HT1080 (cell line): ENCODE results near the gene SUN5. TPM values are rescaled to one million over a fixed set of nuclear protein-coding genes. Genes with fewer than 3 reads are reported as not detected.

Source experiments
- DNase-seq: peaks from one replicate; pipeline ENCODE4 v3.0.0-alpha.2; 2015; ENCODE audit warnings: low read depth
- total RNA-seq: library from RNA; depleted of rRNA; stranded (reverse); fragments of >200 nt; shearing (Covaris generic); gene quantifications from 2 replicates; pipeline ENCODE4 v1.2.3, GENCODE V29; 2014

The SUN5 gene
- total RNA-seq, 1 experiment from 2014 or later = not detected

DNA sequence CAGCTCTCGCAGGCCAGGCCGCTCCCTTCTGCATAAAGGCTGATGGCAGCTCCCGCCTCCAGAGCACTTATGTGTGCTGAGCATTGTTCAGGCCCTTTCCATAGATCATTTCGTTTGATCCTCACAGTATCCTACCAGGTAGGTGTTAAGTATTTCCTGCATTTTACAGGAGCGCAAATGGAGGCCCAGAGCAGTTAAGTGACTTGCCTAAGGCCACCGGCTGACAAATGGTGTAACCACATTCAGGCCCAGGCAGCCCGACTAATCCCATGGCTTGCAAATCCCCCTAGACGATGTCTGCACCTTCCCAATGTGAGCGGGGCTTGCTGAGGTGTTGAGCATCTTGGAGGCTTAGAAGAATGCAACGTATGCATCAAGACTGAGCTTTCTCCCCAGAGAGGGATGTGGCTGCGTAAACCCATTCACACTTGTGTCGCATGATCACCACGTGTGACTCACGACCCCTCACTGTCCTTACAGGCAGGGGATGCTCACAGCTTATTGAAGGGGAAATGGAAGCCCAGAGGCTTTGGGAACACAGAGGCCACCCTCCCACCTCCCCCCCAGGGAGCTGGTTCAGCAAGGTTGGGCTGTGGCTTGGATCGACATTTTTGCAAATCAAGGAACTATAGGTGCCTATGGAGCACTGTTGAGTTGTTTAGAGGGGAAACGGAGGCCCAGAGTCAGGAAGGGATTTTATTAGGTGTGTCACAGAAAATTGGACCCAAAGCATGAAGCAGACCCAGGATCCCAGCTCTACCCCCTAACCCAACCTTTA is 10.3 kb upstream of the SUN5 start:
- DNase-seq = no peak

DNA sequence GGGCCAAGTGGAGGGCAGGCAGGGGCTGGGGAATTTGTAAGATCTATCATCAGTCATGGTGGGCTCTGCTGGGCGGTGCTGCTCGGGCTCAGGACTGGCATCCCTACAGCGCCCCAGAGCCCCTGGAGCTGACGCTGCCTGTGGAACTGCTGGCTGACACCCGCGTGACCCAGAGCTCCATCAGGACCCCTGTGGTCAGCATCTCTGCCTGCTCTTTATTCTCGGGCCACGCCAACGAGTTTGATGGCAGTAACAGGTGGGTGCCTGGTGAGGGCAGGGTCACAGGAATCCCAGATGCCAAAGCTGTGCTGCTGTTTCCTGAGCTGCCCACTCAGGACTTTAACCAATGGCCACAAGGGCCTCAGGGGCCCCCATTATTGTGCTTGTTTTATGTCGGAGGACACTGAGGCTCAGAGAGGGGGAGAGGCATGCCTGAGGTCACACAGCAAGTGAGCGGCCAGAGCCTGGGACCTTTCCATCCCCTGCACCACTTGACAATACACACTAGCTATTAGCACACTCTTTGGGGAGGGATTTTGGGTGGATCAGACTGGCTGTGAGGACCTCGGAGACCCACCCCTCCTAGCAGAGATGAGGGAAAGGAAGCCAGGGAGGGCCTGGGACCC is 9.6 kb upstream of the SUN5 start:
- DNase-seq = no peak

DNA sequence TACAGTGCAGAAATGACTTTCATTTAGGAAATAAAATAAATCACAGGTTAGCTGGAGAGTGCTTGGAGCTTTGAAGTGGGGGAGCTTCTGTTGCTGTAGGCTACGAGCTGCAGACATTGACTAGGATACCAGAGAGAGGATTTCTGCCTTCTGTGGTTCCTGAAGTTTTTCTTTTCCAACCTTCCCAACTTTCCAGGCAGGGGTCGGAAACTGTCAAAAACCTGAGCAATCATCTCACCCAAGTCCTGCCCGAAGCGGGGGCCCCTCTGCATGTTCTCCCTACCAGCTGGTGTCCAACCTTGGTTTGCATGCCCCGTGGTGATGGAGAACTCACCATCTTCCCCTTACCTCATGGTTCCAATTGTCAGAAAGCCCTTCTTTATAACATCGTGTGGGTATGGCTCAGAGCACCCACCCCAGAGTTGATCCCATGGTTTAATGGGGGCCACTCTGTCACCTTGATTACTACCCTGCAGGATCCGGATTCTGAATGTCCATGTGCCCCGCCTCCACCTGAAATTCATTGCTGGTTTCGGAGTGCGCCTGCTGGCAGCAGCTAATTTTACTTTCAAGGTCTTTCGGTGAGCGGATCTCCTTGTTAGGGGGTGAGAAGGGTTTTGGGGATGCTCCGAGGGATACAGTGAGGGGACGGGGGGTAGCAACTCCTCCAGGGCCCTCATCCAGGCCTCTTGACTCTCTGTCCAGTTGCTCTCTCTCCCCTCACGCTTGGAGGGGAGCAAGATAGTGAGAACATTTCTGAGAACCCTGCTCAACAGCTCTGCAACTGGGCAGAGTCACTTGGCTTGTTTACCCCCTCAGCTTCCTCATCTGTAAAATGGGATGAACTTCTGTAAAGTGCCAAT is 8.3 kb upstream of the SUN5 start:
- DNase-seq = no peak

DNA sequence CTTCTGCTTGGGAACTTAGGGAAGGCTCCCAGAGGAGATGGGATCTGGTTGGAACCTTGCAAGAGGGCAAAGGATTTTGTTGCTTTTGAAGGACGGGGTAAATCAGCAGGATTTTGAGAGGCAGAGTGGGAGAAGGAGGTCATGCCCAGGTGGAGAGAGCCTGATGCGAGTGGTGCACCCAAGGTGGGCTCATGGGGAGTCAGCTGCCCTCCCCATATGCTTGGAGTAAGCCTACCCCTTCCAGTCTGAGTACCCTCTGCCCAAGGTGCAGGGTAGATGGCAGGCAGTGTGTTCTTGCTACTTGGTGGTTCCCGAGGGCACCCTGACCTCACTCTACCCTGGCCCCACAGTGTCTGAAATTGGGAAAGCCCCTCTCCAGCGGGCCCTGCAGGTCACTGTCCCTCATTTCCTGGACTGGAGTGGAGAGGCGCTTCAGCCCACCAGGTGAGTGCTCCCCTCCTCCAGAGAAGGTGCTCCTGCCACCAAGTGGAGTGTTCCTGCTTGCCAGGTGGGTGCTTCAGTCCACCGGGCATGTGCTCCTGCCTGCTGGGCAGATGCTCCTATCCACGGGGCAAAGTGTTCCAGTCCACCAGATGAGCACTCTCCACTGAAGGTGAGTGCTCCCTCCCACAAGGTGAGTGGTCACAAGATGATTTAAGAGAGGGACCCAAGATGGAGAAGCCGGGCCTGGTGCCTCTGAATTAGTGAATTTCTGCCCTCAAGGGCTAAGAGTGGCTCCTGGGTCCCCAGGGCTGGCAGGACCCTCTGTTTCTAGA is 6.6 kb upstream of the SUN5 start:
- DNase-seq = no peak

DNA sequence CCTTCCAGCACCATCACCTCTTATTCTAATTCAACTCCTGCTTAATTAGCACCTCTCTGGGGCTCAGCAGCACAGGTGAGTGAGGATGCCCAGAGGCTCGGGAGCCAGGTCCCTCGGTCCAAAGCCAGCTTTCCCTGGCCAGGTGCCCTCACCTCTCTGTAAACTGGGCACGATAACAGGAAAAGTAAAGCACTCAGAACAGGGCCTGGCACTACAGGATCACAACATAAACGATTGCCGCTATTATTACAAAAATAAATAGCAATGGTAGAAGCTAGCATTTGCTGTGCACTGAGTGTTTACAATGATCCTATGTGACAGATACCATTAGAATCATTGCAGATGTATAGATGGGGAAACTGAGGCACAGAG is 5.9 kb upstream of the SUN5 start:
- no peak for DNase-seq

DNA sequence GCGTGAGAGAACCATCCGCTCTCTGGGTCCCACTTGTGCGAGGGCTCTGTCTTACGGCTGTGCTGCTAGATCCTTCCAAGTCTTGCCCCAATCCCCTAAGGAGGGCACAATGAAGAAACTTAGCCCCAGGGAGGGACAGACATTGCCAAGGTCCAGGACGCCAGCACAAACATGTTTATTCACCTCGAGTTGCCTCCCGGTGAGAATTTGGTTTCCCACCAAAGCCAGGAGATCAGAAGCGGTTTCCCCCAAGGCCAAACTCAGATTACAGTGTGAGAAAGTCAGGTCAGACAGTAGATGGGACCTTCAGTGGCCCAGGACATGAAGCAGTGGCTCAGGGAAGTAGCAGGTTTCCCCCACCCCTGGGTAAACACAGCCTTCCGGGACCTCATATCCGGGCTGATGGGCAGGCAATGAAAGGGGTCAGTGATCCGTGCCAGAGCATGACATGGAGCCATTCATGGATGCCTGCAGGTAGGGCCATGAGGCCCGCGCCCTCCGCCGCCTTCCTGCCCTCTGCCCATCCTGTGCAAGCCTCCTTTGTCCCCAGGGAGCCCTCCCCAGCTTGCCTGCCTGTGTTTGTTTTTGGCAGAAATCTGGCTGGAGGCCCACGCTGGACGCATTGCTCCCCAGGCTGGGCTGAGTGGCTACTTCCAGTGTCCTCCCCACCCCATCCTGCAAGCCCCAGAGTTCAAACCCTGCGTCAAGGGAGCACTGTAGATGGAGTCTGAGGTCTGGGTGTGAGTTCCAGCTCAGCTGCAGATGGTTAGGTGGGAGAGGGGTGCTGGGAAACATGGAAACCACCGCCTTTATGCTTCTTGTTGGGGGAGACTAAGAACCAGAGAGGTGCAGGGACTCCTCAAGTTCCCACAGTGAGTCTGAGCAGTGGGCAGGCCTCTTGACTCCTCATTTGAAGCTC is 5.2 kb upstream of the SUN5 start:
- DNase-seq = no peak

DNA sequence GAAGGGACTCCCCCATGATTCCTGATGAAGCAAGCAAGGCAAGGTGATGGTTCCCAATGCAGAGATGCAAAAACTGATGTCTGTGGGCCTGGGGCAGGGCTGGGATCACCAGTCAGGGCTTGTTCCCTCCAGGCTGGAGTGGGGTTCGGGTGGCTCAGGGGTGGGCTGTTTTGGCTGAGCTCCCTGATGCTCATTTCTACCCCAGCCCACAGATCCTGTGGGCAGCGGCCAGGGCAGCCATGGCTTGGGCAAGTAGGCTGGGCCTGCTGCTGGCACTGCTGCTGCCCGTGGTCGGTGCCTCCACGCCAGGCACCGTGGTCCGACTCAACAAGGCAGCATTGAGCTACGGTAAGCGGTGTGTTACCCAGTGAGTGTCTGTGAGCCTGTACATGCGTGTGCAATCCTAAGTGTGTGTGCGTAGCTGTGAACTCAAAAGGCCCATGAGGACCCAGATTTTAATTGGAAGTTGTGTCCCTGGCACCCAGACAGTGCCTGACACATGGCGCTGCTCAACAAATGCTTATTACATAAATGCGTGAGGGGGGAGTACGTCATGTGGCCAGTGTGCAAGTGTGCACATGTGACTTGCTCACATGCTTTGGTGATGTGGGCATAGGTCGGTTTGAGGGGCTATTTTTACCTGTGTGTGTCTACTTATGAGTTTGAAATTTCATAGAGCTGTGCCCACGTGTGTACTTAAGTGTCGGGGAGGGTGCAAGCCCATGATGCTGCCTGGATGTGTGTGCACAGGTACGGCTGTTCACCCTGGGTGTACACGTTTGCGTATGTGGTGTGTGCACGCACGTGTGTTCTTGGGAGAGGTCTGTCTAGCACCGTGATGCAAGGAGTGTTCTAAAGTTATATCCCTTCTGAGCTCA is 4.3 kb upstream of the SUN5 start:
- no peak for DNase-seq

DNA sequence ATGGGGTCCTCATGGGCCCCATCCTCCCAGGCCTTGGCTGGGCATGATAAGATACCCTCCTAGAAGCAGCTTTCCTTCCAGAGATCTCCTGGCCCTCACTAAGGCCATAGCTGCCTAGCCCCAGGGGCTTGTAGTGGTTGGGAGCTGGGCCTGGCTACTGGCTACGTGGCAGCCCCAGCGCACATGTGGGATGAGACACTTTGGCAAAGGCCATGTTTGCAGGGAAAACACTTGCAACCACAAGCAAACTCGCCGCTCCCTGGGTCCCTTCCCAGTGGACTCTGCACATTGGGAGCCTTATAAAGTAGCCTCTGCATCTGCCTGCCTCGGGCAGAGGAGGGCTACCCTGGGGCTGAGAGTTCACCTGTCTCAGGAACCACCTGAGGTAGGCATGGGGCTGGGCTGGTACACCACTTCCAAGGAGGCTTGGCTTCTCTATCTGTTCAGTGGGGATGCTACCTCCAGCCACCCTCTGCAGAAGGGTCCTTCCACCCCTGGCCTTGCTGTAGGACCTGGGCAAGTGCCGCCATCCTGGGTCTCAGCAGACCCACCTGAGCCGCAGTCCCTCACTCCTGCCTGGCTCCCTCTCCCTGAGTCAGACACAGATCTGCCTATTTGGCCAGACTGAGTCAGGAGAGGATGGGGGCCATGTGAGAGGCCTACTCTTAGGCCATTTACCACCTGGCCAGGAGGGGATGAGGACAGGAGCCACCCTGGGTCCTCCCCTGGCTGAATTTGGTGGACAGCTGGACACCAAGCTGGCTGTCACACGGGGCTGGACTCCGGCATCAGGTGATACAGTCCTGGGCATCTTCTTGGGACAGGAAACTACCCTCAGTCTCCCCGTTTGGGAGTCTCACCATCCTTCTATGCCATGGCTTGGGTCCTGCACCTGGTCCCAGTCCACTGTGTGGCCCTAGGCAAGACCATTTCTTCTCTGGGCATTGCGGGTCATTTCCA is 3.4 kb upstream of the SUN5 start, which contains the start of gene BPIFB2:
Gene BPIFB2, plus strand, starts transcription at position 329 of the 960 bp plus-strand sequence. CDS start 871 bp downstream, outside the sequence.
- DNase-seq = no peak

DNA sequence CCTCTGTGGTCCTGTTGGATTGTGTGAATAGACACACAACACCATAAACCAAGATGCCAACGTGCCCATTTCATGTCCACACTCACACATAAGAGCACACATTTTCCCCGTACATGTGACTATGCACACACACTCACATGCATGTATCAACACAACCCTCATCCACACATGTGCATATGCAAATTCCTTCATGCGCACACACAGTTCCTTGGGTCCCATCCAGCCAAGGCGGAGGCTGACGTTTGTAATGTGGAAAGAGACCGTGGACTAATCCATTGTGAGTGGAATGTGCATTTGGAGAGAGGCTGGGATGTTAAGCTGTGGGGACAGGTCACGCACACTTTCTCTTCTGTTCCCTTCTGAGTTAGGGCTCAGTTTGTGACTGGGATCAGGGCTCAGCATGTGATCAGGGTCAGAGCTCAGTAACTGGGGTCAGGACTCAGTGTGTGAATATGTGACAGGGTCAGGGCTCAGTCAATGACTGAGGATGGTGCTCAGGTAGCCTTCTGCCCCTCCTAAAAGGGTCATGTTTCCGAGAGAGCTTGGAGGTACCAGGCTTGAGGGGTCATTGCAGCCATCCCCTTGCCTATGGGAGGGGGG is 2.6 kb upstream of the SUN5 start:
- DNase-seq = no peak

DNA sequence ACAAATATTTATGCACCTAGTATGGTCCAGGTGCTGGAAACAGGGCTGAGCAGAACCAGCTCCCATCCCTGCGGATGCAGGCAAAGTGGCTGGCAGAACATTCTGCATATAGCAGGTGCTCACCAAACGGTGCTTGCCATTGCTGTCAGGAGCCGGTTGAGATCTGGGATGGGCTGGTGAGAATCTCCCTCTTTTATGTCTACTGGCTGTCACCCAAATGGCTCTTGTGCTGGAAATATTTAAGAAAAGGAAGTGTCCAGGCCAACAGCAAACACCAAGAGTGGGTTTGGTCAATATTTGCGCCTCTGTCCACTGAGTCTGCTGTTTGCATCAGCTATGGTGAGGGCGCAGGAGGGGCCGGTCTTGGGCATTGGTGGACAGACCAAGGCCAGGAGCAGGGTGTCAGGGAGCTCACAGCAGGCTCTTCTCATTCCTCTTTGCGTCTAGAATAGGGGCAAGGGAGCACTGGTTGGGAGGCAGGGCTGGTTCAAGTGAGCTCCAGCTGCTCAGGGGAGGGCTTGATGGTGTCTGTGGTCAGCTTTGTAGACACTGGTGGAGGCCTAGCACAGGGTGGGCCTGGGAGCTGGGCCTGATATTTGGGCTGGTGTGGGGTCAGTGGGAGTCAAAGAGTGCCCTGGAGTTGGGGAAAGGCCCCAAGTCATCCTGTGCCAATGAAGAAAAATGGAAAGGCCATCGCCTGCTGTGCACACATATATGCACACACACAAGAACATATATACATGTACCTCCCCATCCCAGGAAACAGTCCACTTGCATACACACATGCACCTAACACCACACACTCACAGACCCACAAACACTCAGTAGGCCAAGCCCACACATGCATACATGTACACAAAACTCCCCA is 1.9 kb upstream of the SUN5 start:
- no peak for DNase-seq

DNA sequence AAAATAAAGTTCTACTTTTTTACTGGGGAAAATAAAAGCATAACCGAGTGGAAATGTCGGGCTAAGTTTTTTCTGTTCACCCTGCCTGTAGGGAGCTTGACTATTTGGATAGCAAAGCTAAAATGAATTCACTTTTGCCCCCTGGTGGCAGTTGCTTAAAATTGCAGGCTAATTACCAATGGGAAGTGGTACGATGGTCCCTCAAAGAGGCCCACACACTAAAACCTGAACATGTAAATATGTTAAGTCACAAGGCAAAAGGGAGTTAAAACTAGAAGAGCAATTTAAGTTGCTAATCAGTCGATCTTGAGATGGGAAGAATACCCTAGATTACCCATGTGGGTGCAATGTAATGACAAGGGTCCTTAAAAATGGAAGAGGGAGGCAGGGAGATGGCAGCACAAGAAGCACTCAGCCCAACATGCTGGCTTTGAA is 916 bp upstream of the SUN5 start:
- DNase-seq = peak; percentile 11

DNA sequence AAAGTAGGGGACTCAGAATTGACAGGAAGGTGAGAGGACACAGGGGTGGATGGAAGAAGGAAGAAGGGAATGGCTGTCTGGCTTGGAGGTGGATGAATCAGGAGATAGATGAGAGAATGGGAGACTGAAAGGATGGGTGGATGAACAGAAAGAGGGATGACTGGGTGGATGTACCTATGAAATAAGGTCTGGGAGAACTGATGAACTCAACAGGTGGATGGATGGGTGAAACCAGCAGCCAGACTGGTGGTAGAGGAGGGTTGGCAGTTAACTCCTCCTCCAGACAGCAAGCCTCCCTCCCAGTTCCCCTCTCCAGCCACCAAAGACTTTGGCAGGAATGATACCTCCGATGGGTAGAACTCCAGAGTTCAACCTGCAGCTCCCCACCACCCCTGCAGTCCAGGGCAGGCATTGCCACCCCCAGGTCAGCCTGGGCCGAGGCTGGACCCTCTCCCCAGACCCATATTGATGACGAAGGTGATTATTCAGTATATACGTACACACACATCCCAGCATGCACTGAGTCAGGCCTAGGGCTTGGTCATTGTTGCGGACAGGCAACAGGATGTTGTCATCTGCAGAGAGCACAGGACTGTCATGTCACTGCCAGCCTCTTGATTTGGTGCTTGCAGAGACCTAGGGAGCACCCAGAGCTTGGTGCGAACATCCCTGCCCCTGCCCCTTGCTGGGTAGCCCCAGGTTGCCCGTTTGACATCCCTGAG is 2.0 kb downstream of the SUN5 start:
- DNase-seq = no peak

DNA sequence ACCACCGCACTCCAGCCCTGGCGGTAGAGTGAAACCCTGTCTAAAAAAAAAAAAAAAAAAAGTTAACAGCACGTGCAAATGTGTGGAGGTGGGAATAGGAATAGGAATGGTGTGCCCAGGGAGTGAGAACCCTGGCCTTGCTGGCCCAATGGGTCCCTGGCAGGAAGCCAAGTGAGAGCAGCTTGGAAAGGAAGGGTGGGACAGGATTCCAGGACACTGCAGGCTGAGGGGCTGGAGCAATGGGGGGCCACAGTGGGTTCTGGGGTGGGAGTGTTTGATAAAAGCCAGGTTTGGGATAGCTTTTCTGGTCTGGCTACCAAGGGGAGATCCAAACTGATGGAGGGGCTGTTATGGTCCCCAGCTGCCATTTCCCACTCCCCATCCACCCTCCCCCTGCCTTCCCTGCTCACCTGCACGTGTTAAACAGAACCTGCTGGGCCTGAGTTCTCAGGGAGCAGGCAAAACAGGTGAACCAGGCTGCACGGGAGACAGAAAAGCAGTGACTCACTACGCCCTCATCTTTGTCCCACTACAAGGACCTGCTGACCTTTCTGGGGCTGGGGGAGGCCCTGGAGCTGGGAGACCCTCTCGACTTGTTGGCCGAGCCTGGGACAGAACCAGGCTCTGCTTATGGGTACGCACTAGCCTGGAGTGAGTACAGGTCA is 3.3 kb downstream of the SUN5 start:
- DNase-seq = no peak

DNA sequence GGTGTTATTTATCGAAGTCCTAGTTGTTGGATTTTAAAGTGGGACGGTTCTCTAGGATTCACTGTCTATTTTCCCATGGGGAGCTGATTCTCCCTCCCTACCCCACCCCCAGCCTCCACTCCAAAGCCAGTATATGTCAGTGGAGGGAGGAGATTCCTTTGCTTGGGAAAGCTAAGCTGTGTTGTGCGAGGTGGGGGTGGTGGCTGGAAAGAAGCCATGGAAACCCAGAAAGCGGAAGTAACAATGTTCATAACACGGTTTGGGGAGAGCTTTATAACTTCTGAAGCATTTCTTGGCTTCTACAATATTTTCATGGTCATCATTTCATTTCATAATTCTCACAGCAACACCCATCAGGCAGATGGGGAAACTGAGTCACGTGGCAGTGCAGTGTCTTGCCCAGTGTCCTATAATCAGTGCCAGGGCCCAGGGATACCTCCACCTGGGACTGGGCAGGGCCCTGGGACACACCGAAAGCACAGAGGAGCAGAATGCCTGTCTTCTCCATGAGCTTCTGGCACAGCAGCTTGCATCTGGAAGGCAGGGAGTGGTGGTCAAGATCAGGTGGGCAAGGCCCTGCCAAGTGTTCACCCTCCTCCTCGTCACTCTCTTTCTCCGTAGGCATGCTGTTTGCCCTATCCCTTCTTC is 4.5 kb downstream of the SUN5 start:
- DNase-seq = no peak

DNA sequence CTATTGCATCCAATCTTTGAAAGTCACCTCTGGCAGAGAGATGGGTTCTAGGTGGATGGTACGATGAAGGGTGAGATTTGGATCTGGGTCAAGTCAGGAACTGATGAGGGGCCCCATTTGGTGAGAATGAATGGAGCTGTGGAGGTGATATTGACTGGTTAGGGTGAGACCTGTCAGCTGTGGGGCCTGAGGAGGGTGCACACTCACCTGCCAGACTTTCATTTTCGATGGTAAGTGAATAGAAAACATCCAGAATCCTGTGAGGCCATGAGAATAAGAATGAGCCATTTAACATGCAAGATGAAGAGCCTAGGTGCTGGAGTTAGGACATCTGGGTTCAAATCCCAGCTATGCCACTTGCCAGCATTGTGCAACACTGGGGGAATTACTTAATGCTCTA is 6.8 kb downstream of the SUN5 start:
- no peak for DNase-seq
